ENCODE results near the gene TOB1. TPM values are rescaled to one million over a fixed set of nuclear protein-coding genes. Genes with fewer than 3 reads are reported as not detected.

TOB1 gene
- total RNA-seq, 1 experiment from 2014 or later = 53.1 TPM

DNA sequence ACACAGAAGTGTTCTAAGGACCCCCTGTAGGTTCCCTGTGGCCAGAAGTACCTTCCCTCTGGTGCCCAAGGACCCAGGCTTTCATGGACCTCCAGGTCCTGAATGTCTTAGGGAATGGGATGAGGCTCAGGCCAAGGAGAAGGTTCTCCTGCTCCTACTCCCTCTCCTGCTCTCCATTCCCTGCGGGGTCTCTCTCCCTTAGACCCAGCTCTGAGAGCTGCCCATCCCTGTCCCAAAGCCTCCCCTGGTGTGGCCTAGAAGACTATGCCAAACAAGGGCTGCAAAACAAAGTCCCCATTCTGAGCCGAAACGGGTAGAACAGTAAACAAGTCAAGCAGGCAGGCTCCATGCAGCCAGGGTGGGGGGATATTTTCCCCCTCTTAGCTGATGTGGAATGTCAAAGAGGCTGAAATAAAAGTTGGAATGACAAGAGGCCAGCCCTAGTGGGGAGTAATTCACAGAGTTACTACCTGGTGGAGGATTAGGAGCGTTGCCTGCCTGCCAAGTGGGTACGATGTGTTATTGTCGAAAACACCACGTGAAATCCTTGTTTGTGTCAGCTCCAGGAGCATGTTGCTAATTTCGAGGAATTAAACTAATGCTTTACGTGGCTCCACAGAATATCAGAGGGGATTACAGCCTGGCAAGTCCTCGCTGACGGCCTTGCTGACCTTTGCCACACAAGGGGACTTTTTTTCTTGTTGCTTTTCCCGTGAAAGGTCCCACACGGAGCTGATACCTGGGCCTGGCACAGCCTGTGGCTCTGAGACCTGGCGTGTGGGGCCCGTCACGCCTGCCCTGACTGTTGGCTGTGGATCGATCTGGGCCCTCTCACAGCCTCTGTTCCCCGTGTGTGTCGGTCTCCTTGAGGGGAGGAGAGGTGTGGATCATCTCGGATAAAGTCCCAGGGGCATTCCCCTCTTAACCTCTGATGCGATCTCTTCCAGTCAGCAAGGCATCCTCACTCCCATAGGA is 27.9 kb downstream of the TOB1 start:
- Mint-ChIP-seq H3K9me3 (ENCODE audit: unreplicated experiment) (no peaks in the 10 kb centered on the region), H3K27me3 (ENCODE audit: insufficient read depth, unreplicated experiment) (no peaks in the 10 kb centered on the region), H3K27ac (ENCODE audit: low read depth, unreplicated experiment) (no peak overlapping the region), H3K4me1 (ENCODE audit: insufficient read depth, unreplicated experiment) (peaks cover 6% of the 10 kb centered on the region), H3K4me3 (ENCODE audit: unreplicated experiment) (no peak overlapping the region), H3K36me3 (ENCODE audit: insufficient read depth, unreplicated experiment) (no peaks in the 10 kb centered on the region)
- CTCF ChIA-PET = interaction anchor here (0.6 to 8.3 kb wide), 6 partner anchors 10 to 55 kb away, joined by 3 to 320 read pairs (median 7); no protein-coding TSS in a partner anchor
- POLR2A ChIA-PET = interaction anchor here (0.6 to 0.7 kb wide), 3 partner anchors 8 to 119 kb away, joined by 3 to 5 read pairs (median 4); partner anchors contain the start of gene LUC7L3
- intact Hi-C loops (cut with micrococcal nuclease) = no loop called here
- TF ChIP-seq, protein P1, sequence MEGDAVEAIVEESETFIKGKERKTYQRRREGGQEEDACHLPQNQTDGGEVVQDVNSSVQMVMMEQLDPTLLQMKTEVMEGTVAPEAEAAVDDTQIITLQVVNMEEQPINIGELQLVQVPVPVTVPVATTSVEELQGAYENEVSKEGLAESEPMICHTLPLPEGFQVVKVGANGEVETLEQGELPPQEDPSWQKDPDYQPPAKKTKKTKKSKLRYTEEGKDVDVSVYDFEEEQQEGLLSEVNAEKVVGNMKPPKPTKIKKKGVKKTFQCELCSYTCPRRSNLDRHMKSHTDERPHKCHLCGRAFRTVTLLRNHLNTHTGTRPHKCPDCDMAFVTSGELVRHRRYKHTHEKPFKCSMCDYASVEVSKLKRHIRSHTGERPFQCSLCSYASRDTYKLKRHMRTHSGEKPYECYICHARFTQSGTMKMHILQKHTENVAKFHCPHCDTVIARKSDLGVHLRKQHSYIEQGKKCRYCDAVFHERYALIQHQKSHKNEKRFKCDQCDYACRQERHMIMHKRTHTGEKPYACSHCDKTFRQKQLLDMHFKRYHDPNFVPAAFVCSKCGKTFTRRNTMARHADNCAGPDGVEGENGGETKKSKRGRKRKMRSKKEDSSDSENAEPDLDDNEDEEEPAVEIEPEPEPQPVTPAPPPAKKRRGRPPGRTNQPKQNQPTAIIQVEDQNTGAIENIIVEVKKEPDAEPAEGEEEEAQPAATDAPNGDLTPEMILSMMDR (IDR thresholded peaks at IDR 0.05; ENCODE audit: unreplicated experiment) = no peak
- DNase-seq (ENCODE audit: unreplicated experiment) = no peak
- BruUV-seq (replicated peaks) = no TSS peak

DNA sequence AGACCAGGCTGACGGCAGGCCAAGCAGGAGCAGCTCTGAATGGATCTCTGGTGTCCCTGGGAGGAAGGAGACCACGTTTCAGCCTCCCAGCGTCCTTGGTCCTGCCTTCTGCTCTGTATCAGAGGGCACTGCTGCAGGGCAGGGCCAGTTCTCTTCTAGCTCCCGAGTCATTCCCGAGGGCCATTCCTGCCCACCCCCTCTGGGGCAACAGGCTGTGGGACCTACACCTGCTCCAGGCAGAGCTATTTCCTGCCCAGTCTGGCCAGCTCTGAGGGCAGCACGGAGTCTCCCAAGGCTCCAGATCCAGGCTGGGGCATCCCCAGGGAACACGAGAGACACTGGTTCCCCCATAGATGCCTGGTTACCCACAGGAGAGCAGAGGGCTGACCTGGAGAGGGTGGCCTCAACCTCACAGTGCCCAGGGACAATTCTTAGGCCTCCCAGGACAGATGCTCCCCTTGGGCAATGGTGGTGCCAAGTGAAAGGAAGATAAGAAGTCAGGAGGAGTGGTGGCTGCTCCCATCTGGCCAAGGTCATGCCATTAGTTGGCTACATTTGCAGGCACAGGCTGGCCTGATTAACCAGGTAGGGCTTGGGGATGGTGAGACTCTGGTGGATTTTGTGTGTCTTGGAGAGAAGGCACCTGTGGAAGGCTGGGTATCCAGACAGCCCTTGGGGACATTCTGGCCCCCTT is 28.7 kb downstream of the TOB1 start:
- TF ChIP-seq, protein P1 (IDR thresholded peaks at IDR 0.05; ENCODE audit: unreplicated experiment) = no peak
- Mint-ChIP-seq H3K27me3 (ENCODE audit: insufficient read depth, unreplicated experiment) (no peaks in the 10 kb centered on the region), H3K27ac (ENCODE audit: low read depth, unreplicated experiment) (no peak overlapping the region), H3K4me1 (ENCODE audit: insufficient read depth, unreplicated experiment) (peaks cover 6% of the 10 kb centered on the region), H3K36me3 (ENCODE audit: insufficient read depth, unreplicated experiment) (no peaks in the 10 kb centered on the region), H3K4me3 (ENCODE audit: unreplicated experiment) (no peak overlapping the region), H3K9me3 (ENCODE audit: unreplicated experiment) (no peaks in the 10 kb centered on the region)
- no TSS peak for BruUV-seq (replicated peaks)
- ChIA-PET CTCF (interaction anchor here (0.7 to 1.7 kb wide), 2 partner anchors 8 to 54 kb away, joined by 3 to 12 read pairs; no protein-coding TSS in a partner anchor), POLR2A (no interaction called here)
- intact Hi-C loops (cut with micrococcal nuclease) = no loop called here
- DNase-seq (ENCODE audit: unreplicated experiment) = no peak

DNA sequence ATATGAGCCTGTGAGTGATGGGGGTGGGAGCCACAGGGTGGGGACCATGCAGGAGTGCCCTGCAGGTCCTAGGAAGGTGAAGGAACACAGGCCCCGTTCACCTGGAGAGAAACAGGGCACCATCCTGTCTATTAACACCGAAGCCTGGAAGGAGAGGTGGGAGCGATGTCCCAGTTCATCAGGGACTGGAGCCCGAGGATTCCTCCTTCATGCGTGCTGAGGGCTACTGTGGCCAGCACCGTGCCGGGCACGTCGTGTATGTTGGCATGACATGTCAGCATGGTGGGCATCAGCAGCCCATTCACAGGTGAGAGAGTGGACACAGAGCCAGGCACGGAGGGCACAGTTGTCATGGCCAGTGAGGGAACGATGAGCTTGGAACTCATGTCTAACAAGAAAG is 29.3 kb downstream of the TOB1 start:
- TF ChIP-seq, protein P1 (IDR thresholded peaks at IDR 0.05; ENCODE audit: unreplicated experiment) = no peak
- intact Hi-C loops (cut with micrococcal nuclease) = no loop called here
- Mint-ChIP-seq H3K4me1 (ENCODE audit: insufficient read depth, unreplicated experiment) (peaks cover 4% of the 10 kb centered on the region), H3K4me3 (ENCODE audit: unreplicated experiment) (no peak overlapping the region), H3K27ac (ENCODE audit: low read depth, unreplicated experiment) (no peak overlapping the region), H3K27me3 (ENCODE audit: insufficient read depth, unreplicated experiment) (no peaks in the 10 kb centered on the region), H3K36me3 (ENCODE audit: insufficient read depth, unreplicated experiment) (no peaks in the 10 kb centered on the region), H3K9me3 (ENCODE audit: unreplicated experiment) (no peaks in the 10 kb centered on the region)
- BruUV-seq (replicated peaks) = no TSS peak
- ChIA-PET POLR2A (no interaction called here), CTCF (interaction anchor here (0.6 to 1.7 kb wide), 3 partner anchors 8 to 53 kb away, joined by 3 to 12 read pairs (median 3); no protein-coding TSS in a partner anchor)
- no peak for DNase-seq (ENCODE audit: unreplicated experiment)

All from MCF 10A (cell line).